ENCODE results near the gene TIPRL. TPM values are rescaled to one million over a fixed set of nuclear protein-coding genes. Genes with fewer than 3 reads are reported as not detected.

Gene TIPRL
- total and polyA plus RNA-seq, 9 of the 15 experiments (the other 6 are each of a cell fraction or from before 2014, with no cell fraction given), result 41.4 to 90.2 (median 69.9) TPM

DNA sequence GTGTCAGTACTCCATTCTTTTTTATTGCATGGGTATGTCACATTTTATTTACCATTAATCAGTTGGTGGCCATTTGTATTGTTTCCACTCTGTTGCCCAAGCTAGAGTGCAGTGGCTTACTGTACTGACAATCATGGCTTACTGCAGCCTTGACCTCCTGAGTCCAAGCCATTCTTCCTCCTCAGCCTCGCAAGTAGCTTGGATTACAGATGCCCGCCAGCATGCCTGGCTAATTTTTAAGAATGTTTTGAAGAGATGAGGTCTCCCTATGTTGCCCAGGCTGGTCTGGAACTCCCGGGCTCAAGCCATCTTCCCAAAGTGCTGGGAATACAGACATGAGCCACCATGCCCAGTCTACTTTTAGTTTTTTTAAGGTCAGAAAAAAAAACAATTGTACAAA lies 46.2 kb downstream of the TIPRL start (continued):
- TF ChIP-seq, protein P1, sequence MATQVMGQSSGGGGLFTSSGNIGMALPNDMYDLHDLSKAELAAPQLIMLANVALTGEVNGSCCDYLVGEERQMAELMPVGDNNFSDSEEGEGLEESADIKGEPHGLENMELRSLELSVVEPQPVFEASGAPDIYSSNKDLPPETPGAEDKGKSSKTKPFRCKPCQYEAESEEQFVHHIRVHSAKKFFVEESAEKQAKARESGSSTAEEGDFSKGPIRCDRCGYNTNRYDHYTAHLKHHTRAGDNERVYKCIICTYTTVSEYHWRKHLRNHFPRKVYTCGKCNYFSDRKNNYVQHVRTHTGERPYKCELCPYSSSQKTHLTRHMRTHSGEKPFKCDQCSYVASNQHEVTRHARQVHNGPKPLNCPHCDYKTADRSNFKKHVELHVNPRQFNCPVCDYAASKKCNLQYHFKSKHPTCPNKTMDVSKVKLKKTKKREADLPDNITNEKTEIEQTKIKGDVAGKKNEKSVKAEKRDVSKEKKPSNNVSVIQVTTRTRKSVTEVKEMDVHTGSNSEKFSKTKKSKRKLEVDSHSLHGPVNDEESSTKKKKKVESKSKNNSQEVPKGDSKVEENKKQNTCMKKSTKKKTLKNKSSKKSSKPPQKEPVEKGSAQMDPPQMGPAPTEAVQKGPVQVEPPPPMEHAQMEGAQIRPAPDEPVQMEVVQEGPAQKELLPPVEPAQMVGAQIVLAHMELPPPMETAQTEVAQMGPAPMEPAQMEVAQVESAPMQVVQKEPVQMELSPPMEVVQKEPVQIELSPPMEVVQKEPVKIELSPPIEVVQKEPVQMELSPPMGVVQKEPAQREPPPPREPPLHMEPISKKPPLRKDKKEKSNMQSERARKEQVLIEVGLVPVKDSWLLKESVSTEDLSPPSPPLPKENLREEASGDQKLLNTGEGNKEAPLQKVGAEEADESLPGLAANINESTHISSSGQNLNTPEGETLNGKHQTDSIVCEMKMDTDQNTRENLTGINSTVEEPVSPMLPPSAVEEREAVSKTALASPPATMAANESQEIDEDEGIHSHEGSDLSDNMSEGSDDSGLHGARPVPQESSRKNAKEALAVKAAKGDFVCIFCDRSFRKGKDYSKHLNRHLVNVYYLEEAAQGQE (IDR thresholded peaks at IDR 0.05; ENCODE audit: borderline replicate concordance), result no peak
- TF ChIP-seq, protein P1 (CRISPR knock-in tag; IDR thresholded peaks at IDR 0.05; ENCODE audit: low read depth), result no peak
